GM12878 (cell line): Measurements from ENCODE around the gene KLF7. TPM values are rescaled to one million over a fixed set of nuclear protein-coding genes. Genes with fewer than 3 reads are reported as not detected.

ENCODE experiments used
- ATAC-seq: fragments of 200-7000 bp; cut with Tn5 transposase; 3 replicates; pipeline ENCODE4 v1.9.1; 2020; ENCODE audit warnings: mild to moderate bottlenecking, moderate library complexity
- BruUV-seq: library from RNA; stranded (reverse); fragments of 400-500 nt; replicated peaks from 2 replicates; lab custom pipeline; 2021; lab: Mats Ljungman, UMichigan
- CTCF ChIA-PET: fragments of 300-600 bp; sonication (Branson Sonifier 250); formaldehyde crosslinking; extraction: SDS; loops from one replicate; lab custom pipeline; 2021; ENCODE audit warnings: inconsistent platforms; lab: Yijun Ruan, JAX
- POLR2A ChIA-PET: fragments of 350-600 bp; formaldehyde crosslinking; extraction: SDS; loops from one replicate; lab custom pipeline; 2021; ENCODE audit warnings: inconsistent platforms; lab: Charles Lee
- RAD21 ChIA-PET: fragments of 300-600 bp; sonication (Branson Sonifier 250); formaldehyde crosslinking; loops from one replicate; lab custom pipeline; 2023; ENCODE audit warnings: antibody characterized with exemption; ENCODE audit not compliant: unreplicated experiment; lab: Charles Lee
- SMC1A ChIA-PET: fragments of 300-600 bp; sonication (Branson Sonifier 250); formaldehyde crosslinking; loops from one replicate; lab custom pipeline; 2023; ENCODE audit not compliant: unreplicated experiment, uncharacterized antibody; lab: Charles Lee
- DNase-seq: peaks from one replicate; pipeline ENCODE4 v3.0.0-alpha.2; 2011; ENCODE audit warnings: low read depth, low spot score
- FAIRE-seq: peaks from 3 replicates; lab custom pipeline; 2011; peaks lifted over from hg19 to GRCh38; lab: Jason Lieb, UNC
- H2AFZ ChIP-seq: 2 replicates; pipeline ENCODE4 v1.6.0; 2011; ENCODE audit warnings: low read depth, low read length, control low read depth; ENCODE audit not compliant: control insufficient read depth
- H3K27ac ChIP-seq: 2 replicates; pipeline ENCODE4 v1.5.1; 2011; ENCODE audit warnings: control low read depth; ENCODE audit not compliant: control insufficient read depth, insufficient read depth
- H3K27me3 ChIP-seq, 2 experiments: replicated peaks in 1 of 2; 2 replicates each; pipeline versions ENCODE4 v1.6.0 to v1.6.1; 2011; ENCODE audit warnings: low read length in 1 of 2; ENCODE audit not compliant: control insufficient read depth in 2 of 2, insufficient read depth in 2 of 2
- H3K36me3 ChIP-seq, 2 experiments: 2 replicates each; pipeline ENCODE4 v1.5.1; 2011; ENCODE audit warnings: low read length in 1 of 2; ENCODE audit not compliant: control insufficient read depth in 2 of 2, insufficient read depth in 2 of 2
- H3K4me1 ChIP-seq: 2 replicates; pipeline ENCODE4 v1.6.1; 2011; ENCODE audit warnings: mild to moderate bottlenecking, low read length, moderate library complexity, mixed read lengths; ENCODE audit not compliant: control insufficient read depth, insufficient read depth
- H3K4me2 ChIP-seq: 2 replicates; pipeline ENCODE4 v1.6.0; 2011; ENCODE audit warnings: control low read depth; ENCODE audit not compliant: control insufficient read depth, insufficient read depth
- H3K4me3 ChIP-seq: fragments of 200-600 bp; sonication (generic); 2 replicates; pipeline ENCODE4 v1.5.1; 2016
- H3K79me2 ChIP-seq: 2 replicates; pipeline ENCODE4 v1.6.0; 2011; ENCODE audit warnings: low read length; ENCODE audit not compliant: control insufficient read depth, insufficient read depth
- H3K9ac ChIP-seq: 2 replicates; pipeline ENCODE4 v1.8.0; 2011; ENCODE audit warnings: low read length, control low read depth, mixed read lengths; ENCODE audit not compliant: control insufficient read depth, insufficient read depth
- H3K9me3 ChIP-seq: replicated peaks from 3 replicates; pipeline ENCODE4 v1.5.1; 2011; ENCODE audit warnings: mild to moderate bottlenecking, low read length; ENCODE audit not compliant: control insufficient read depth, insufficient read depth
- H4K20me1 ChIP-seq: 2 replicates; pipeline ENCODE4 v1.6.0; 2011; ENCODE audit not compliant: control insufficient read depth, insufficient read depth
- ASH2L ChIP-seq: fragments of 300-600, 200-600 bp; sonication (generic); IDR thresholded peaks from 2 replicates; pipeline ENCODE4 v1.6.1; 2017; ENCODE audit warnings: low read depth, mild to moderate bottlenecking, borderline replicate concordance
- ATF7 ChIP-seq: fragments of 450-650 bp; IDR thresholded peaks from 2 replicates; pipeline ENCODE4 v1.6.1; 2016; ENCODE audit warnings: low read depth, mild to moderate bottlenecking
- EP300 ChIP-seq, 2 experiments: fragments of 150-350 bp in 1 of 2; IDR thresholded peaks; 2 replicates each; pipeline ENCODE4 v1.6.1; 2011 to 2012; ENCODE audit warnings: low read depth in 2 of 2, low read length in 2 of 2, borderline replicate concordance in 1 of 2, improper control_type of control experiment in 1 of 2, inconsistent platforms in 1 of 2; ENCODE audit not compliant: control insufficient read depth in 1 of 2
- MTA2 ChIP-seq: fragments of 450-650 bp; IDR thresholded peaks from 2 replicates; pipeline ENCODE4 v1.6.1; 2016; ENCODE audit warnings: low read depth, mild to moderate bottlenecking, moderate library complexity
- MTA3 ChIP-seq: IDR thresholded peaks from 2 replicates; pipeline ENCODE4 v1.6.1; 2012; ENCODE audit warnings: low read length, inconsistent platforms, borderline replicate concordance
- RELA ChIP-seq: fragments of 450-650 bp; IDR thresholded peaks from 2 replicates; pipeline ENCODE4 v1.8.0; 2014; ENCODE audit warnings: borderline replicate concordance; ENCODE audit not compliant: partially characterized antibody
- SP1 ChIP-seq: IDR thresholded peaks from one replicate; pipeline ENCODE4 v1.6.1; 2011; ENCODE audit warnings: low read depth, low read length
- SUPT20H ChIP-seq: IDR thresholded peaks from 2 replicates; pipeline ENCODE4 v1.6.1; 2011; ENCODE audit warnings: low read depth, mild to moderate bottlenecking, low read length, moderate library complexity, borderline replicate concordance; ENCODE audit not compliant: control insufficient read depth
- TCF3 ChIP-seq: IDR thresholded peaks from 2 replicates; pipeline ENCODE4 v1.6.1; 2012; ENCODE audit warnings: low read depth, mild to moderate bottlenecking, low read length, borderline replicate concordance; ENCODE audit not compliant: insufficient read depth
- ZNF384 ChIP-seq: IDR thresholded peaks from 2 replicates; pipeline ENCODE4 v1.6.1; 2012; ENCODE audit warnings: low read depth, mild to moderate bottlenecking, low read length, improper control_type of control experiment, borderline replicate concordance
- WGBS: methylation state at CpG from one replicate; pipeline ENCODE4 v1.1.6; 2016; ENCODE audit warnings: low lambda C conversion rate; ENCODE audit not compliant: insufficient replicate concordance, insufficient coverage; ENCODE audit errors: missing lambda C conversion rate; 5-methylcytosine and 5-hydroxymethylcytosine counted together
- in situ Hi-C: fragments of 300-500 bp; cut with MboI; formaldehyde crosslinking; loops from 9 replicates; pipeline ENCODE4 v1.14.3; 2018; ENCODE audit warnings: mixed read lengths
- intact Hi-C: fragments of 100-400 bp; cut with micrococcal nuclease; formaldehyde crosslinking; loops from one replicate; pipeline ENCODE4 v1.14.2; 2022; ENCODE audit not compliant: unreplicated experiment
- polyA plus RNA-seq, 11 experiments: library from polyadenylated mRNA; depleted of rRNA in 4 of 11; unstranded in 6 of 11; stranded (reverse) in 5 of 11; fragments of >200 nt; fragmentation: Nextera tagmentation in 4 of 11; fragmentation: Illumina TruSeq in 1 of 11; extraction: Ambion mirVana in 4 of 11; extraction: Trizol in 1 of 11; gene quantifications; 1 replicate in 1 of 11; 2 replicates in 10 of 11; pipeline versions ENCODE4 v1.2.1 to v1.2.3, GENCODE V29; 2011 to 2016; ENCODE audit warnings: inconsistent platforms in 2 of 11, missing spikeins in 2 of 11, low read depth in 1 of 11
- total RNA-seq, 4 experiments: library from RNA; depleted of rRNA in 3 of 4; stranded (reverse); fragments of >200 nt in 3 of 4; fragmentation: Illumina TruSeq in 1 of 4; extraction: Trizol in 1 of 4; gene quantifications; 2 replicates each; pipeline versions ENCODE4 v1.2.1 to v1.2.3, GENCODE V29; 2013 to 2021

Gene KLF7
- total and polyA plus RNA-seq, 10 of the 15 experiments (the other 5 are each of a cell fraction or from before 2014, with no cell fraction given), result 2.4 to 24.8 (median 8.5) TPM

- intact Hi-C loops (no loop called here), in situ Hi-C loops (no loop called here)
- no peak for DNase-seq
- no TSS peak for BruUV-seq
- FAIRE-seq, result no peak
- Histone ChIP-seq H3K9ac (no peak overlapping the region), H3K4me3 (no peak overlapping the region), H3K4me1 (peaks cover 9% of the 10 kb centered on the region; the same call in 1 of the 2 replicates), H3K27ac (no peak overlapping the region), H2AFZ (no peak overlapping the region), H4K20me1 (no peaks in the 10 kb centered on the region), H3K9me3 (no peaks in the 10 kb centered on the region), H3K27me3 (no peaks in the 10 kb centered on the region), H3K4me2 (no peak overlapping the region), H3K36me3 (peaks cover 0 to 7% of the 10 kb centered on the region in 2 experiments; a peak in 2 of 4 replicates), H3K79me2 (no peaks in the 10 kb centered on the region; the same call in 1 of the 2 replicates)
- ATAC-seq, result no peak
- ChIA-PET POLR2A (no interaction called here), RAD21 (no interaction called here), CTCF (no interaction called here), SMC1A (no interaction called here)
- TF ChIP-seq EP300 (IDR thresholded peaks at IDR 0.05; ENCODE audit: borderline replicate concordance in 1 of 2, control insufficient read depth in 1 of 2, low read depth in 2 of 2, low read length in 2 of 2) (no peak), TCF3 (no peak), MTA2 (no peak), ZNF384 (no peak), SP1 (no peak), MTA3 (no peak), ASH2L (no peak), RELA (no peak), SUPT20H (no peak), ATF7 (no peak)
- WGBS, result over 99% methylated on average over 8 of the region's 8 CpGs
These were observed 79.6 kb downstream of the KLF7 start for GRCh38 chr2:207086136-207086535.
